NCI-H146 treated with DMSO at 0.1 percent for 48 hours (cell line): Measurements from ENCODE around the gene KLF15.

Experiments used
- DNase-seq: peaks from one replicate; lab custom pipeline; 2025; ENCODE audit not compliant: unreplicated experiment; lab: John Stamatoyannopoulos, UW

KLF15 gene

DNA sequence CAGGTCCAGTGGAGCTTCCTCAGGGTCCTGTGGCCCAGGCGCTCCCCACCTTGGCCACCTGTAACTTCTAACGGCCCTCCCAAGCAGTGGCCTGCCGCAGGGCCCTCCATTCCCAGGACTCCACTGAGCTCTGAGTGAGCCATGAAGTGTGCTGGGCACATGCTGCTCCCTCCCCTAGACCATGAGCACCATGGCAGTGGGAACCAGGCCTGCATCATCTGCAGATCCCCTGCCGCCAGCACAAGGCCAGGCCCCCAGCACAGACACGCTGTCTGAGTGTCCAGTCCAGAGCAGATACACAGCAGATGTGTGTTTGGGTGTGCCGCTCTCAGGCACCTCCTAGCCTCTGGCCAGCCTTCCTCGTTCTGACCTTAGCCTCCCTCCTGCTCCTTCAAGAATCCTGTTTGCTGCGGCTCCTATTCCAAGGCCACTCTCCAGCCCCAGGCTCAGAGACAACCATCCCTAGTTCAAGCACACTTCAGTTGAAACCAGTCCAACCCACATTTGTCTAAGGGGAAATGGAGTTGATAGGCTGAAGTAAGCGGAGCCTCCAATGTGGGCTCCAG is 7.0 kb upstream of the KLF15 start:
- no peak for DNase-seq

DNA sequence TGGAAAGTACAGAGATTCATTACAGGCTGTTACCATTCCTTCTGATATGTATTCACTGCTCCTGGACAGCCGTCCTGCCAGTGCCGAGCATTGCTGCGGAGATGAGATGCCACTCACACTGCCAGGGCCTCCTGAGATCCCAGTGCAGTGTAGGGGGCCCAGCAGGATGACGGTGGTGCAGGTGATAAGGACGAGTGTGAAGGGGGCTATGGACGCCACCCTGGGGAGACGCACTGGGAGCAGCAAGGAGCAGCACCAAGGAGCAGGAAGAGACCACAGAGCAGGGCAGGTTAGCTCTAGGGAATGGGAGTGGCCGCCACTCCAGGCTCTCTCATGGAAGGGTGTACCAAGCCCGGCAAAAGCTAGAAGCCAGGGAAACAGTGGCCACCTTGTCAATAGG is 4.0 kb upstream of the KLF15 start:
- no peak for DNase-seq

DNA sequence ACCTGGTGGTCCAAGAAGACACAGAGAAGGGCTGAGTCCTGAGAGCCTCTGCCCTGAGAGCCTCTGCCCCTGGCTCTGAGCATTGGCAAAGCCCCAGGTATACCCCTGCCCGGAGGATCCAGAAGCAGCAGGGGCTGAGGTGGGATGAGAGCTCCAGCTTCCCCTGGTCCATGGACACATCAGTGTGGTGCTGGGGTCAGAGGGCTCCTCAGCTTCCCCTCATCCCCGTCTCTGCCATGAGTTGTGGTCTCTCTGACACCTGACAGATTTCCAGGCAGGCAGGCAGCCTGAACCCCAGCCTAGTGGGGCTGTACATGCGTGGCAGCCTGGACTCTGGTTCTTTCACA is 3.5 kb upstream of the KLF15 start:
- no peak for DNase-seq

DNA sequence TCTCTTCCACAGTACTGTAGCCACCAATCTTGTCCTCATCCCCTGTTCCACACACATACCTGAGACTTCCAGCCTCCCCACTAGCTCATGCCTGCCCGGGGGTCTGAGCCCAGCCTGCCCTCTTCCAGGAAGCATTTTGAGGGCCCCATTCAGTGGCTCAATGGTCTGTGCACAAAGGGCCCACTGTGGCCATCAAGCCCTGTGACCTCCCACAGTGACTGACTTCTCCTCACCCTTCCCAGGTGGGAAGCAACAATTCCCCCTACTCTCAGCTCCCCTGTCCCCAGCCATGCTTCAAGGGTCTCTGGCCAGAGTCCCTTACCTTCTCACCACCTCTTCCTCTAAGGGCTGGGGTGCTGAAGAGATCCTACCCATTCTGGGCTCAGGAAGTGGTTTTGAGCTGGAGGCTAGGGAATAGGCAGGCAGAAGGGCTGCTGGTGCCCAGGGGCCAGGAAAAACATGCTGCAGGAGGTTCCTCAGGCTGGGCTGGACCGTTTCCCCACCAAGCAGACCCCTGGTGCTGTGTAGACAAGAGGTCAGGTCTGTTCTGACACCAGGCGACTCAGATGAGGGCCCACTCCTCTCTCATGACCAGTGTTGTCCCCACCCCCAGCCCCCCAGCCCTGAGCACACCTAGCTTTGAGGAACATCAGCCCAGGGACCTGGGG is 3.0 kb upstream of the KLF15 start:
- DNase-seq, result no peak

DNA sequence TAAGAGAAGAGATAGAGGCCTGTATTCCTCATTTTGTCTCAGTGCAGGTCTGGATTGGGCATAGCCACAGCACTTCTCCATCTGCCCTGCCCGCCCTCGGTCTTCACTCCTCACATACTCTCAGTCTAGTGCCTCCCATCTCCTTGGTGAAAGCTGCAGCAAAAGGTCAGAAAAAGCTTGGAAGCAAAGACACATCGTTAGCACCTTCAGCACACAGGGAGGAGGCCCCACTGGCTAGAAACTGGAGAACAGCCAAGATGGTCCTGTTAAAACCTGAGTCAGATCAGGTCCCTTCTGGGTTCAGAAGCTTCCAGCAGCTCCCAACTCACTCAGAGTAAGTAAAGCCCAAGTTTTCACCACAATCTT is 1.6 kb upstream of the KLF15 start:
- DNase-seq, result no peak

DNA sequence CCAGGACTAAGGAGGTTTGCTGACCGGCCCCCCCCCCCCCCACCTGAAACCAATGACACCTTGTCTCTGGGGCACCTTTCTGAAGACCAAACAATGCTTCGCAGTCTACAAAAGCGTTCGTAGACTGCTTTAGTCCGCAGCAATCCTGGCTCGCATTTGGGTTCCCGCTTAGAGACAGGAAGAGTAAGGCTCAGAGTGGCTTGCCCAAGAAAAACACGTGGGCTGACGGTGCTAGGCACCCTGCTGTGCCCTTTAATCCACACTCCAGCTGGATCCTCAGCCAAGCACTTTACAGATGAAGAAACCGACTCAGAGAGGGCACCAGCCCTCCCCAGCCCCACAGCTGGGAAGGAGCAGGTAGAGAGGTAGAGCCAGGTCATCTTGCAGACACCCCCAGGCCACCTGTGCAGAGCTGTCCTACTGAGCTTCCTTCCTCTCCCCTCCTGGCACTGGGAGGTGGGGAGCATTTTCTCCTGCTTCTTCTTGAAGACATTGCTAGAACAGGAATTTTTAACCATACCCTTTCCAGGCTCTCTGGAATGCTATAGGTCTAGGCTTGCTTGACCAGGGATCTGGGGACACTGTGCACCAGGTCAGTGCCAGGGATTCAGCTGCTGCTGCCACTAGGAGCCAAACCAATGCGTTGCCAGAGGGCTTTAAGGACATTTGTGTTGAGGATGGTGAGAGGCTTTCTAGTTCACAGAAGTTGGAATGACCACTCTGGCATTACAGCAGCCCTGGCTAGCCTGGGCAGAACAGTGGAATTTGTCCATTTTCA is 1.0 kb upstream of the KLF15 start:
- peak; percentile 59 for DNase-seq

DNA sequence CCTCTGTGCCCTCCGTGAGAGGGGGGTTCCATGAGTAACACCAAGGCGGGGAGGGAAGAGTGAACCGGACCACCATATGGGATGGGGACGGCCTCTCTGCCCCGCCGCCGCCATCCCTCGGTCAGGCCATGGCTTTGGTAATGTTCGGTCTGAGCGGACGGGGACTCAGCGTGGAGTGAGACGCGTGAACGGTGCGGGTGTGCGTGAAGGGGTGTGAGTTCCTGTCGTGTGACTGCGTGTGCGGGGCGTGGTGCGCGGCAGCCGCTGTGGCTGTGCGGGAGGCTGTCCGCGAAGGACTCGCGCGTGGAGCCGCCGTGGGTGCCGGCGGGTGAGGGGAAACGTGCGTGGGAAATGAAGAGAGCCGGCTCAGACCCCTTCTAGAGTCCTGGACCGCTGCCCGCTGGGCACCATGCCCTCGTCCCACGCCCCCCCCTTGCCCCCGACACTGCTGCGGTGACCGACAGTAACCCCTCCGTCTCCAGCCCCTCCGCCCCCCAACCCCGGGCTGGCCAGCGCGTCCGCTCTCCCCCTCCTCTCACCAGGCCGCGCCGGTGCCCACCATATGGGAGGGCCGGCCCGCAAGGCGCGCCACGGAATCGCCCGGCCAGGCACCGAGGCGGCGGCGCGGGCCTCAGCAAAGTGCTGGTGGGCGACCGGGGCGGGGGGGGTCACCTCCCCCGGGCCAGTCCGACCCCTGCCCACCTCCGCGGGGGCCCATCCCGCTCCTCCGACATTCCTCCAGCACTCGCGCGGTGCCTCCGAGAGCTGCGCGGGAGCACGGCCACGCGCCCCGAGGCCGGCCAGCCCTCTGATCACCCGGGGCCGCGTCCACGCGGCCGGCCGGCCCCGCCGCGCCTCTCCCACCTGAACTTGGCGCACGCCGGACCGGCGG is 589 bp downstream of the KLF15 start:
- no peak for DNase-seq

DNA sequence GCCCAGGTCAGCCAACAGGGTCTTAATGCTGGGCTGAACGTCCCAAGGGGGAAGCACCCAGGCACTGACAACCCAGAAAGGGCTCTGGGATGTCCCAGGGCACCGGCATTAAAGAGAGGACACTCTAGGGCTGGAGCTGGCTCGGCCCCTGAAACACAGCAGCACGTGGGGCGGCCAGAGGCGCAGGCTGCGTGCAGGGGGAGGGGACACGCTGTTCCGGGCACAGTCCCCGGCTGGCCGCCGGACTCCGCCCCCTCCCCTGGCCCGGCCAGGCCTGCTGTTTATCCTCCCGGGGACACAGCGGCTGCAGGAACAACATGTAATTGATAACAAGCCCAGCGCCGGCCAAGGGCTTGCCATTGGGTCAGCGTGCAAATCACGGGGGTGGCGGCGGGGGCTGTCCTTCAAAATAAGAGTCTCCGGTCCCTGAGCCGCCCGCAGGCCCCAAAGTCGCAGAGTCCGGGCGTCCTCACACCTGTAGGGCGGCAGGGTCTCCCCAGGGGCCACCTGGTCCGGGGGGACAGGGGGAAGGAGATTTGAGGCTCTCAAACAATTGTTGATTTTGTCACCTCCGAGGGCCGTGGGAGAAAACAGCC is 1.3 kb downstream of the KLF15 start:
- peak; percentile 34 for DNase-seq

DNA sequence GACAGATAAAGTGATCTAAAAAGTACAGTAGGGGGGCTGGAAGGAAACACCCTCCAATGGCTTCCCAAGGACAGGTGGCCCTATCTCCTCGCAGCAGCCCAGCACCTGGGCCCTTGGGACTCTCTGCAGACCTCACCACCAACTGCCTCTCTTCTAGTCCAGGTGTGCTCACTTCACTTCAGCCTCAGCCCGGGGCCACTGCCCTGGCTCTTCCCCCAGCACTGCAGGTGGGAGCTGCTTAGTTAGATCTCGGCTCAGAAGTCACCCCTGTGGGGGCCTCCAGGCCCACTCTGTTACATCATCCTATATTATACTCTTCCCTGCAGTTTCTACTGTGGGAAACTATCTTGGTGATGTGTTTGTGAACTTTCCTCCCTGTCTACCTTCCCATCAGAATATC is 2.0 kb downstream of the KLF15 start:
- no peak for DNase-seq

DNA sequence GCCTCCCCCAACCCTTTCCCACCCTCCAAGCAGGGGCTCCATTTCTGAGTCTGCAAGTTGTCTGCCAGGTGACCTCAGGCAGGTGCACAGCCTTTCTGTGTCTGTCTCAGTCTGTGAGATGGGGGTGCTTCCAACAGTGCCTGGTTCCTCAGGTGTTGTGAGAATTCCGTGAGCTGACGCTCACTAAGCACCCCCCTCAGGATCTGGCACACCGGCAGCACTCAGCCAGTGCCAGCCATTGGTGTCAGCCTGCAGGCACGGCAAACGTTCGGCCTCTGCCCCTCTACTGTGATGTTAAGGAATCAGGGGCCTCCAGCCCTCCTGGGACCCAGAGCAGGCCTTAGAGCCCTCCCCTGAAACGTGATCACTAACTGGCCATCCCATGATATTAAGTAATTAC is 2.4 kb downstream of the KLF15 start:
- DNase-seq, result no peak

DNA sequence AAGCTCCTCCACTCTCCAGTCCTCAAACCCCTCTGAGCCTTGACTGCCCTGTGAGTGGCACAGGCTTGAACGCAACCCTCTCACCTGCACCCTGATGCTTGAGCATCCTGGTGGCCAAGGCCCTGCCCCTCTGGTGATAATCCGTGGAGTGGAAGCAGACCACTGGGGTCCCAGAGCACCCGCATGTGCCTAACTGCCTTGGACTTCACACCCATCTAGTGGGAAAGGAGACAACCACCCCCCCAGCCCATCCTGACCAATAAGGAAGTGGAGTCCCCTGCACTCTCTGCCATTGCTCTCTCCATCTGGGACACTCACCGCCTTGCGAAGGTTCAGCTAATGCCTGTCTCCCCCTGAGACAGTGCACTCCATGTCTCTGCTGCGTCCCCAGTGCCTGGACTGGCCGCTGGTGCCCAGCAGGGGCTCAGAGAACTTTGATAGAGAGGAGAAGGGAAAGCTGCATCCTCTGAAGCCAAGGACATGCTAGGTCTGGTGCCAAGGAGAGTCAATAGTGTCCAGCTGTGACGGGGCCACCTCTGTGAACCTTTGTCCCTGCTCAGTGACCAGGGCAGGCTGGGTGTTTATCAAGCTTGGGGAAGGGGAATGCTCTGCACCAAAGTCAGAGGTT is 3.4 kb downstream of the KLF15 start:
- no peak for DNase-seq

DNA sequence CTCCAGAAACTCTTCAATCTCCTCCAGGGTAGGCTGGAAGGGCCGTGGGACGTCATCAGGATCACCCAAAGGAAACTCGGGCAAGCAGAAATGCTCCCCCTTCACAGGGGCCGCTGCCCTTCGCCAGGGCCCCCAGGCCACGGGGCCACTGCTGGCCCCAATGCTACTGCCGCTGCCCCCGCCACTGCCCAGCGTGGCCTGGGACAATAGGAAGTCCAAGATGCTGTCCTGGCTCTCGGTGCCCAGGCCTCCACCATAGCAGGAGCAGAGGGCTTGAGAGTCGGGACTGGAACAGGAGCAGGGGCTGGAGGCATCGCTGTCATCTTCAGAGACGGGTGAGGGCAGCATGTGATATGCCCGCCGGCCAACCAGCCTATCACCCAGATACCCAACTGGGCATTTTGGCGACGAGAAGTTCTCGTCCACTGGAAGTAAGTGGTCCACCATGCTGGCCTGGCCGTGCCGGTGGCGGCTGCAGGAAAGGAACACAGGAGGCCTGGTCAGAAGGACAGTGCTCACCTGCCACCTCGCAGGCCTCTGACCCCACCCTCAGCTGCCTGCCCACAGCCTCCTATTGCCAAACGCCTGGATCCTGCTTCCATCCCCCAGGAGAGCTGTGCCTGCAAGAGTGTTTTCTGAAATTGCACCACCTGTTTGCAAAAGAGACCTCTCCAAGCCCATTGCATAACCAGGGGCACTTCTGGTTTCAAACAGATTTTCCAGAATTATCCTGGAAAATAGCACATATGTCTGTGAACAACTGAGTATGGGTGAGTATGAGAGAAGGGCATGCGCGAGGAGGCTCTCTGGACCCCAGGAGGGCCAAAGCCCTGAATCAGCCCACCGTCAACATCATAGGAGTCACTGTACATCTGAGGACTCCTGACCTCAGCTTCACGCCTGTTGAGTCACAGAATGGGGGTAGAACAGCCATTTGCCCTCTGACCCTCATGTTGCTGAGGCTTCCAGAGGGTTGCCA is 4.4 kb downstream of the KLF15 start:
- no peak for DNase-seq

DNA sequence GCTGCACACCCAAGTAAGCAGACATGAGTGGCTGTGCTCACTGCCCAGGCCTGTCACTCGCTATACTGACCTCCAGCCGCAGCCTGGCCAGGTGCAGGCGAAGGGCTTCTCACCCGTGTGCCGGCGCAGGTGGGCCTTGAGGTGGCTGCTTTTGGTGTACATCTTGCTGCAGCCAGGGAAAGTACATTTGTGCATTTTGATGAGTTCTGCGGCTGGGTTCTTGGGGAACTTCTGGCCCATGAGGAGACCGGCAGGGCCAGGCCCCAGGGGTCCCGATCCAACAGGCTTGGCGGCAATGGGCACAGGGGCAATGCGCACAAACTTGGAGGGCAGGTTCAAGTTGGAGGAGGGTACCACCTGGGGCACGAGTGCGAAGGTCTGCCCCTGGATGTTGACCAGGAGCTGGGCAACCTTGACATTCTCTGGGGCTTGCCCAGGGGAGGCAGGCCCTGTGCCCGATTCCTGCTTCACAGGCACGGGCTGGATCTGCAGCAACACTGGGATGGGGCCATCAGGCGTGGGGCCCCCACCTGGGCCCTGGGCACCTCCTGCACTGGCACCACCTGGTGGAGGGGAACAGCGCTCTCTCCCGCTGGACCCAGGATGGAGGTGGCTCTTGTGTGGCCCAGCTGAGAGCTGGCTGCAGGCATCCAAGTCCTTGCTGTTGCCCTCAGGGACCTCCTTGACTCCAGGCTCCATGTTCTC is 5.3 kb downstream of the KLF15 start:
- DNase-seq, result no peak

DNA sequence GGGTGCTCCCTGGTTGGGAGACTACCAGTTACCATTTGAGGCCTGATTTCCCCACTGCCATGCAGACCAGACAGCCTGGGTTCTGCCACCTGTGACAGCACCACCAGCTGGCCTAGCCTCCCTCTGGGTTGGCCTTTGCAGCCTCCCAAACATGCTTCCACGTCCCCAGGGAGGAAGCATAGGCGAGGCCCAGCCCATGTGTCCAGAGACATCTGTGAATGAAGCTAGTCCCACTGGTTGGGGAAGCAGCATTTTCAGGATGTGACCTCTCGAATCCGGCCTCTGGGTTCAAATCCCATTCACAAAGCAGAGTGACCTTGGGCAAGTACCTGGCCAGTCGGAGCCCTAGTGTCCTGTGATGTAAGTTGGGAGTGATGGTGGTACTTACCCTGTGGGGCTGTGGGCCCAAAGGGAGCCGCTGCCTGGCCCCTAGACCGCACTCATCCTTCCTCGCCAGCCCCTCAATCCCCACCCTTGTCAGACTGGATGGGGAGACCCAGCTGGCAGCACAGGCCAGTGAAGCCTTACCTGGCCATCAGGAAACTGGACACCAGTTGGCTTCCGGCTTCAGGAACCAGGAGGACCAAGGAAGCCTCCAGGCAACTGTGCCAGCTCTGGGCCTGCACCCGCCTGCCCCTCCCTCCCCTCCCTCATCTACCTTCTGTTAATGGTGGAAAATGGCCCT is 6.0 kb downstream of the KLF15 start:
- no peak for DNase-seq

DNA sequence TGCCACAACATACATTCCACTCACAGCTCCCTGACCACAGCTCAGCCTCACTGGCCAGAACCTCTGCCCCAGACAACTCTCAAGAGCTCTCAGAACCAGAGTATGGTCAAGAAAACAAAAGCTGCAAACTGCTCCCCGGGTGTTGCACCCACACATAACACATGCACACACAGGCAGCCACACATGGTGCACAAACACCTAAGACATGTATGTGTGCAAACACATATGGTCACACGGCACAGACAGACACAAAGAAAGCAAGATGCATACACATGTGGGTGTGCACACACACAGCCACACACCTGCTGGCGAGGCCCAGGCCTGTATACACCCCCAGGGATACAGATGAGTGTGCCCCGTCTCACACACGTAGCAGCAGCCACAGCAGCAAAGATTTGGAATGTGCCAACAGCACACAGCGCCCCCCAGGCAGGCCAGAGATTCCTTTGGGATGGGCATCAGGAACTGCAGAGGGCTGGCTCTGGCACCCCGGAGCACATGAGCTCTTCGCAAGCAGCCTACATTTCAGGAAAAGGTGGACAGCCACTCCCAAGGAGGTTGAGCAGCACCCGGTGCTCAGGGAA is 6.6 kb downstream of the KLF15 start:
- DNase-seq, result no peak

DNA sequence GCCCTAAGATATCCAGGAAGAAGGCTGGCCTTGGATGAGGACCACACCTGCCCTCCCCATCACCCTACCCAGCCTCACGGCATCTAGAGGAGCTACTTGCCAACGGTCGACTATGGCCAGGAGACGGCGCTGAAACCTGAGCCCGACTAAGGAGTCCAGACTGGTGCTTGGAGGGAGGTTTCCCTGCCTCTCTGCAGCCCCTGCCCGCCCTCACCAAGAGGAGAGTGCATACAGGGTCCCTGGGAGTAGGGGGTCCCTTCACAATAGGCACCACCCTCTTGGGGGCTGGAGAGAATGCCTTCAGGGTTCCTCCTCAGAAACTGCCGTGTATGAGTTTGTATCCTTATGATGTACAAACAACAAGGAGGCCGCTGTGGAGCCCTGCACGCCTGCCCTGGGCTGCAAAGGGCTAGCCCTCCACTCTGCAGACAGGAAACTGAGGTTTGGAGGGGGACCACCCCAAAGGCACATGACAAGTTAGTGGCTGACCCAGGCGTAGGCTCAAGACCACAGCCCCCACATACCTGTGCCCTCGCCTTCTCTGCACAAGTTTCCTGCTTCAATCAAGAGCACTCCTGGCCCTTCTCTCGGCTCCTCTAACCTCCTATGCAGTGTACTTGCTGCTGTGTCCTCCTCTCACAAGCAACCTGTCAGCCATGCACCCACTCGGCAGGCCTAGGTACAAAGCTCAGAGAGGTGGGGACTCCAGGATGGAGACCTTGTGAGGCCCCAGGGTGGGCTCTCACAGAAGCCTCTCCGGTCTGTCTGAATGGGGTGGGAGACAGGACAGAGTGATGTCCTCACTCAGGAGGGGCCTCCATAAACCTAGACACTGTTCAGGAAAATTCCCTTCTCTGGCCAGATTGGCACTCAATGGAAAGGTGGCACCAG is 7.4 kb downstream of the KLF15 start:
- no peak for DNase-seq

DNA sequence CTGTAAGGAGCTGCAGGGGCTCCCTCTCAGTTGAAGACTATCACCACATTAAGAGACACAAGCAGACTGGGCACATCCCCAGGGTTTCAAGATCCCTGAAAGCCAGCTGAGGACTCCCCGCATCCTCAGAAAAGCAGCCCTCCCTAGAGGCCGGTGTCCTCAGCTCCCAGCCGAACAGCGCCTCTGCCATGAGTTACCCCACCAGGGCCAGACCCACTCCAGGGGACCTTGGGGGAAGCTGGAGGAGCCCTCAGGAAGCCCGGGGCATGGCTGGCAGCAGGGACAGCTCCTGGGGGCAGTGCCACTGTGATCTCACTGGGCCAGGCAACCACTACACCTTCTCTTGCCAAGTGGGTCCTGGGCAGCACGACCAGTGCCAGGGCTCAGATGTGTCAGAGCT is 8.1 kb downstream of the KLF15 start:
- DNase-seq, result no peak
